ES-I3 (cell line): ENCODE data around the gene CHRM4.

Source experiments
- H3K36me3 ChIP-seq: 2 replicates; pipeline ENCODE4 v1.6.1; 2013; ENCODE audit warnings: mild to moderate bottlenecking, low read length, control low read depth, moderate library complexity; ENCODE audit not compliant: insufficient read depth
- H3K4me1 ChIP-seq: 2 replicates; pipeline ENCODE4 v1.6.1; 2013; ENCODE audit warnings: mild to moderate bottlenecking, control low read depth, low read length; ENCODE audit not compliant: insufficient read depth
- H3K9ac ChIP-seq: 2 replicates; pipeline ENCODE4 v1.6.1; 2013; ENCODE audit warnings: low read depth, mild to moderate bottlenecking, low read length, moderate library complexity
- H3K9me3 ChIP-seq: 2 replicates; pipeline ENCODE4 v1.6.1; 2013; ENCODE audit warnings: mild to moderate bottlenecking, low read length, moderate library complexity; ENCODE audit not compliant: control insufficient read depth, insufficient read depth

Gene CHRM4

GRCh38 chr11:46347637-46348311 is 43.8 kb downstream of the CHRM4 start:
- no peaks in the 10 kb centered on the region for H3K36me3 ChIP-seq
- peak overlapping the region; percentile 56 for H3K9ac ChIP-seq
- H3K9me3 ChIP-seq, result no peaks in the 10 kb centered on the region
- H3K4me1 ChIP-seq, result peaks cover 49% of the 10 kb centered on the region

DNA sequence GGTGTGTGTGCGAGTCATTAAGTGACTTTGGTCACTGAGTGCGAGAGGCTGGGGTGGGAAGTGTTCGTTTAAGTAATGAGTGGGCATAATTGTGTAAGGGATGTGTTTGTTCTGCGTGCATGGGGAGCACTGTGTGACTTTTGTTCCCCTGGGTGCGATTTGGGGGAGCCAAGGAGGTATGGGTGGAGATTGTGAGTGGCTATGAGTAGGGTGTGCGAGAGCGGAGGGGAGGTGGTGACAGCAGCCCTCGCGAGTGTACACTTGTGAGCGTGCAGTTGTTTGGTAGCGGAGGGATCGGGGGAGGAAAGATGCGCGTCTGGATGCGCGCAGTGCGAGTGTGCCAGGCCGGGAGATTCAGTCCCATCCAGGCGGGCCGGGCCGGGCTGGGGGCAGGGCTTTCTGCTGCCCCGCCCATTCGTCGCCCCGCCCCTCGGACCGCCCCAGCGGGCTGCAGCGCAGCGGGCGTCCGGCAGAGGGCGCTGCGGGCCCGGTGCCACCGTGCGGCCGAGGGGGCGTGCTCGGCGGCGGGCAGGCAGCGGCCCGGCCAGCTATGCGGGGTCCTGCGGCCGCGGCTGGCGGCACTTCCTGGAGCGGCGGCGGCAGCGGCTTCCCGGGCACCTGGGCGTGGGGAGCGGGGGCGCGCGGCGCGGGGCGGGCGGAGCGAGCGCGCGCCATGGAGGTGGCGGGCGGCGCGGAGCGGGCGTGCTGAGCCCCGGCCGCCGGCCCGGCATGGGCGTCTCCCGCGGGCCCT is 44.5 kb downstream of the CHRM4 start, which contains the start of gene DGKZ:
Gene DGKZ (plus strand): TSS at position 578 of the 751 bp plus-strand sequence. CDS start 197 bp downstream, outside the sequence.
- H3K36me3 ChIP-seq, result no peaks in the 10 kb centered on the region
- peaks cover 55% of the 10 kb centered on the region for H3K4me1 ChIP-seq
- H3K9me3 ChIP-seq, result no peaks in the 10 kb centered on the region
- peak within 1 kb of the TSS; percentile 56 for H3K9ac ChIP-seq

GRCh38 chr11:46345881-46346484 is 45.6 kb downstream of the CHRM4 start:
- Histone ChIP-seq H3K4me1 (peaks cover 59% of the 10 kb centered on the region), H3K9ac (peak overlapping the region; percentile 50)

GRCh38 chr11:46345131-46345597 is 46.4 kb downstream of the CHRM4 start:
- Histone ChIP-seq H3K9ac (peak overlapping the region; percentile 50), H3K4me1 (peaks cover 65% of the 10 kb centered on the region), H3K9me3 (no peaks in the 10 kb centered on the region), H3K36me3 (no peaks in the 10 kb centered on the region)

More at GRCh38 chr11:46345881-46346484, 45.6 kb downstream of the CHRM4 start:
- Histone ChIP-seq H3K9me3 (no peaks in the 10 kb centered on the region), H3K36me3 (no peaks in the 10 kb centered on the region)

GRCh38 chr11:46343520-46343919 is 48.1 kb downstream of the CHRM4 start:
- no peaks in the 10 kb centered on the region for H3K36me3 ChIP-seq
- no peak overlapping the region for H3K9ac ChIP-seq
- peaks cover 69% of the 10 kb centered on the region for H3K4me1 ChIP-seq
- H3K9me3 ChIP-seq, result no peaks in the 10 kb centered on the region

GRCh38 chr11:46342239-46342638 is 49.3 kb downstream of the CHRM4 start:
- no peak overlapping the region for H3K9ac ChIP-seq
- H3K4me1 ChIP-seq, result peaks cover 73% of the 10 kb centered on the region
- H3K9me3 ChIP-seq, result no peaks in the 10 kb centered on the region
- no peaks in the 10 kb centered on the region for H3K36me3 ChIP-seq

- Histone ChIP-seq H3K9me3 (no peaks in the 10 kb centered on the region), H3K4me1 (peaks cover 73% of the 10 kb centered on the region), H3K9ac (no peak overlapping the region), H3K36me3 (no peaks in the 10 kb centered on the region)
Observed at GRCh38 chr11:46341454-46341853, 50.1 kb downstream of the CHRM4 start.

- Histone ChIP-seq H3K36me3 (no peaks in the 10 kb centered on the region), H3K4me1 (peaks cover 70% of the 10 kb centered on the region), H3K9me3 (no peaks in the 10 kb centered on the region), H3K9ac (no peak overlapping the region)
Observed at GRCh38 chr11:46339816-46340215, 51.8 kb downstream of the CHRM4 start.

DNA sequence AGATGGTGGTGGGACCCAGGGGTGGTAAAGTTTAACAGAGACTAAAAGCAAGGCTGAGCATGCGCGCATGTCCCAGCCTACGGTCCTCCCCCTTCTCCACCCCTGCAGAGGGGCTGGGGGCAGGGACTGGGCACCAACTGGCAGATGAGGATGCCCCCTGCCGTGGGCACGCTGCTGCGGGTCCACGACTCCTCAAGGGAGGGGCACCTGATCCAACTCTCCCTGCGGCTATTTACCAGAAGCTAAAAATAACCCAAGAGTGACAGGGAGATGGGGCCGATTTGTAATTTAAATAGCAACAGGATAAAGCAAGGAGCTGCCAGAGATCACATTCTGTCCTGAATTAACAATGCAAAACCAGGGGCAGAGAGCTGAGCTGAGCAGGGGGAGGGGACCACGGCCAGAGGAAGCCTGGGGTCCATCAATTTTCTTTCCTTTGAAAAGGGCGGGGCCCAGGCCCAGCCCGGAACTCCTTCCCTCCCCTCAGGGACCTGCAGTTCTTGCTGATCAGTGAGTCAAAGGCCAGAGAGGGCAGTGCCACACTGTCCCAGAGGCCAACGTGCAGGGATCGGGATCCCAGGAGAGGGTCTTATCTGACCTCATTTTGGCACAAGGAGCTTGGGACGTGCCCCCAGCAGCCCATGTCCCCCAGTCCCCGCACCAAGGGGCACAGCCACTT is 52.4 kb downstream of the CHRM4 start:
- Histone ChIP-seq H3K36me3 (no peaks in the 10 kb centered on the region), H3K4me1 (peaks cover 67% of the 10 kb centered on the region), H3K9ac (peak overlapping the region; percentile 32; the same call in 1 of the 2 replicates), H3K9me3 (no peaks in the 10 kb centered on the region)

DNA sequence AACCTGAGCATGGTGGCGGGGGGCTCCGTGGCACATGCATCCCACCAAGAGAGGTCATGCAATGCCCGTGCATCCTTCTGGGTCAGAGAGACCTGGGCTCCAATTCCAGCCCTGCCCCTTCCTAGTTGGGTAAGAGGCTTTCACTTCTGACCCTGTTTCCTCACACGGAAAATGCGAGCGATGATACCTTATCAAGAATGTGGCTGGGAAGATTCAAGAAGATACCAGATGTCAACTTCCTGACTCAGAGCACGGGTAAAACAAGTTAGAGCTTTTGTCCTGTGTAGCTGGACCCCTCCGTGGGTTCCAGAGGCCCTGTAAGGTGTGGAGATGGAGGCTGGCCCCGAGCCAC is 53.0 kb downstream of the CHRM4 start:
- Histone ChIP-seq H3K9ac (peak overlapping the region; percentile 32; the same call in 1 of the 2 replicates), H3K4me1 (peaks cover 66% of the 10 kb centered on the region), H3K36me3 (no peaks in the 10 kb centered on the region), H3K9me3 (no peaks in the 10 kb centered on the region)

- Histone ChIP-seq H3K4me1 (peaks cover 60% of the 10 kb centered on the region), H3K36me3 (no peaks in the 10 kb centered on the region), H3K9me3 (no peaks in the 10 kb centered on the region), H3K9ac (no peak overlapping the region)
Observed at GRCh38 chr11:46337626-46338345, 53.8 kb downstream of the CHRM4 start.

DNA sequence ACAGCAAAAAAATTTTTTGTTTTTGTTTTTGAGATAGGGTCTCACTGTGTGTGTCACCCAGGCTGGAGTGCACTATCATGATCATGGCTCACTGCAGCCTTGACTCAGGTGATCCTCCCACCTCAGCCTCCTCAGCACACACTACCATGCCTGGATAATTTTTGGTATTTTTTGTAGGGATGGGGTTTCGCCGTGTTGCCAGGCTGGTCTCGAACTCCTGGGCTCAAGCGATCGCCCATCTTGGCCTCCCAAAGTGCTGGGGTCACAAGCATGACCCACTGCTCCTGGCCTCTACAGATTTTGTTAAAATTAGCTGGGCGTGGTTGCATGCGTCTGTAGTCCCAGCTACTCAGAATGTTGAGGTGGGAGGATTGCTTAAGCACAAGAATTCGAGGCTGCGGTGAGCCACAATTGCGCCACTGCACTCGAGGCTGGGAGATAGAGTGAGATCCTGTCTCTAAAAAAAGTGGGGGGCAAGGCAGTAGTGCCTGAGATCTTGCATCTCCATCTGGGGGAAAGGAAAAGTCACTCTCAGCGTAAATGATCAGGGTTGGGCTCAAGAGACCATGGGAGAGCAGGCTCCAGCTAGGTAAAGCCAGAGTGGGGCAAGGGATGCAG is 54.9 kb downstream of the CHRM4 start:
- peaks cover 51% of the 10 kb centered on the region for H3K4me1 ChIP-seq
- no peak overlapping the region for H3K9ac ChIP-seq

DNA sequence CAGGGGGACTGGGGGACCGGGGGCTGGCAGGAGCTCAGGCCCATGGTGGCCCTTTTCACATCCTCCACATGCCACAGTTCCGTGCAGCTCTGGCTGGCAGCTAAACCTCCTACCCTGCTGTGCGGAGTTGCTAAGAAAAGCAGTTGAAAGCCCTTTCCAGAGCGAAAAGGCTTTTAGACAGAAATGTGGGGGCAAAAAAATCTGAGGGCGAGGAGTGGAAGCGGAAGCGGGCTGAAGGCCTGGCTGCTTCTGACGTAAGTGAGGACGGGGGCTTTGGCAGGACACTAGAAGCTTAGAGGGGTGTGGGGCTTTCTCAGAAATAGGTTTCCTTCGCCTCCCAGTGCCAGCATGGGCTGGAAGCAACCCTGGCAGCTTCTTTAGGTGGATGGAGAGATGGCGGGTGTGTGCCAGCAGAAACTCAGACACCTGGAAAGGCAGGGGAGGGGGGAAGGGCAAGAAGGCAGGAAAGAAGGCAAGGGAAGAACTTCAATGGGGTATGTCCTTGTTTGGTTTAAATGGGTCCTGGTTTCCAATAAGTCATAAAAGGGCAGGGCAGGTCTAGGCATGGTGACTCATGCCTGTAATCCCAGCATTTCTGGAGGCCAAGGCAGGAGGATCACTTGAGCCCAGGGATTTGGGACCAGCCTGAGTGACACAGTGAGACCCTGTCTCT is 55.5 kb downstream of the CHRM4 start:
- Histone ChIP-seq H3K4me1 (peaks cover 51% of the 10 kb centered on the region), H3K9ac (no peak overlapping the region), H3K36me3 (no peaks in the 10 kb centered on the region), H3K9me3 (no peaks in the 10 kb centered on the region)

More for the DNA sequence above, 54.9 kb downstream of the CHRM4 start:
- no peaks in the 10 kb centered on the region for H3K9me3 ChIP-seq
- H3K36me3 ChIP-seq, result no peaks in the 10 kb centered on the region
